ENCODE data around the gene SDK1. TPM values are rescaled to one million over a fixed set of nuclear protein-coding genes. Genes with fewer than 3 reads are reported as not detected.

The SDK1 gene
- total and polyA plus RNA-seq, 2 donors, result 3.2 to 7.8 TPM

DNA sequence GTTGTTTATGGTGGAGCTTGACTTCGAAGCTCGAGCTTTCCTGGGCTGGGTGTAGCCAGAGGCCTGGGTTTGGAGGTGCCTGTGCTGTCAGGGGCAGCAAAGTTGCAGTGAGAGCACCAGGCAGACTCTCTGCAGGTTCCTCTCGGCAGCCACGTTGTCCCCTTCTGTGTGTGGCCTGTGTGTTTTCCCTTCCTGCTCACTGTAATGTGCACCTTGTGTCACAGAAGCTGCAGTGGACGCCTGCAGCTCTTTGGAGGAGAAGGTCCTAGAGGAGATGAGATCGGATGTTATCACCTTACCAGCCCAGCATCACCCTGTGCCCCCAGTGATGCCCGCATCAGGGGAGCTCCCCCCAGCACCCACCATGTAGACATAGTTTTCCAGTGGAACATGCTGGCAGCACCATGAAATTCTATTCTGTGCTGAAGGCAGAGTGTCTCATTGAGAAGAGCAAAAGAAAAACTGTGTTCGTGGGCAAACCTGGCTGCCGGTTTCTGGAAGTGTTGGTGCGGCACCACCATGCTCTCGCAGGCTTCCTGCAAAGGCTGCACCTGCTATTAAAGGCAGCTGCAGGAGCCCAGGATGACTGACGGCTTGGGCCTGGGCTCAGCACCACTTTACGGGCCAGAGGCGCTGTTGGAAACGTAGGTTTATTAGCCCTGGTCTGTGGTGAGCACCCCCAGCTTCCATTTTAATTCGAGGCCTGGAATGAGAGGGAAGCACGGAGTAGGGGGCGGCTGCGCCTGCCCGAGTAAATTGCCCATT, 771.3 kb downstream of the SDK1 start:
- peaks cover 0 to 5% of the 10 kb centered on the region in 2 donors for H3K9me3 ChIP-seq (ENCODE audit: control insufficient read depth in 2 of 2, insufficient read depth in 1 of 2, low read length in 1 of 2)
- H3K27me3 ChIP-seq (ENCODE audit: control insufficient read depth in 2 of 2, insufficient read depth in 1 of 2, low read length in 1 of 2), result no peaks in the 10 kb centered on the region
- H3K27ac ChIP-seq (ENCODE audit: low read depth in 1 of 2, low read length in 1 of 2), result no peak overlapping the region
- DNase-seq (ENCODE audit: low read depth in 6 of 9, low spot score in 9 of 9), result no peak
- H3K4me3 ChIP-seq (ENCODE audit: low read length in 2 of 2), result no peak overlapping the region
- H3K36me3 ChIP-seq (ENCODE audit: control insufficient read depth in 2 of 2, insufficient read depth in 2 of 2, low read length in 1 of 2), result no peaks in the 10 kb centered on the region
- WGBS, result 81% methylated on average over 20 of the region's 20 CpGs
- H3K4me1 ChIP-seq (ENCODE audit: control insufficient read depth in 2 of 2, insufficient read depth in 2 of 2, low read length in 2 of 2), result no peaks in the 10 kb centered on the region

DNA sequence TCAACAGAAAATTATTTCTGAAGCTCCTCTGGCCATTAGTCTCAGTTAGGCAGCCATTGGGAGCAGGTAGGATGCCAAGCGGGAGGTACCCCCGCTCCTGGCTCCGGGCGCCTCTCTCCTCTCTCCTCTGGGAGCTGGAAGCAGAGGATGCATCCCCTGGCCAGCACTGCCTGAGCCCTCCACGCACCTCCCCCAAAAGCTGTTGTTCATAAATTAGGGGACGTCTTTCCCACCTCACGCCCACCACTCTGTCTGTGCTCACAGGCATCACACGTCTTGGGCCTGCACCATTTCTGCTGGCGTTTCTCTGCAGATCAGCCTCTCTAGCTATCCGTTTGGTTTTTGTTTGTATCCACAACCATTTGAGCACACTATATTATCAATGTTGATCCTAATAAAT, 772.0 kb downstream of the SDK1 start:
- Histone ChIP-seq H3K27me3 (ENCODE audit: control insufficient read depth in 2 of 2, insufficient read depth in 1 of 2, low read length in 1 of 2) (no peaks in the 10 kb centered on the region), H3K9me3 (ENCODE audit: control insufficient read depth in 2 of 2, insufficient read depth in 1 of 2, low read length in 1 of 2) (peaks cover 0 to 7% of the 10 kb centered on the region in 2 donors), H3K4me3 (ENCODE audit: low read length in 2 of 2) (no peak overlapping the region), H3K36me3 (ENCODE audit: control insufficient read depth in 2 of 2, insufficient read depth in 2 of 2, low read length in 1 of 2) (no peaks in the 10 kb centered on the region), H3K4me1 (ENCODE audit: control insufficient read depth in 2 of 2, insufficient read depth in 2 of 2, low read length in 2 of 2) (no peaks in the 10 kb centered on the region), H3K27ac (ENCODE audit: low read depth in 1 of 2, low read length in 1 of 2) (no peak overlapping the region)
- 92% methylated on average over 10 of the region's 10 CpGs for WGBS
- DNase-seq (ENCODE audit: low read depth in 6 of 9, low spot score in 9 of 9), result no peak

DNA sequence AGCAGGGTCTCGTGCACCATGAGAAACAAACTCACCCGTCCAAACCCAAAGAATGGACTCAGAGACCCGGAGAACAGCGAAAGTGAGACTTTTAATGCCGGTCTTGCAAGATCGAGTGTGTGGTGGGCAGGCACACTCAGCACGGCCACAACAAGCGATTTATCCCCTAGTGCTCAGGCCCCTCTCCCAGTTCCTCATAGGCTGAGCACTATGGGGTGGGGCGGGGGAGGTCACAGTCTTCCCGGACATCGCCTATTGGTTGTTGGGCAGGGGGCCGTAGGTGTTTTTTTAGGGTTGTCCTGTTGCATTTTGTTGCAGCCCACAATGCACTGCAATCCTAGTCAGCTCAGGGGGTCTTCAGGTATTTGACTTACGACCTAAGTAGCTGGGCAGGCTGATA, 772.7 kb downstream of the SDK1 start:
- Histone ChIP-seq H3K4me3 (ENCODE audit: low read length in 2 of 2) (no peak overlapping the region), H3K27ac (ENCODE audit: low read depth in 1 of 2, low read length in 1 of 2) (no peak overlapping the region), H3K4me1 (ENCODE audit: control insufficient read depth in 2 of 2, insufficient read depth in 2 of 2, low read length in 2 of 2) (no peaks in the 10 kb centered on the region), H3K36me3 (ENCODE audit: control insufficient read depth in 2 of 2, insufficient read depth in 2 of 2, low read length in 1 of 2) (no peaks in the 10 kb centered on the region), H3K9me3 (ENCODE audit: control insufficient read depth in 2 of 2, insufficient read depth in 1 of 2, low read length in 1 of 2) (peaks cover 0 to 8% of the 10 kb centered on the region in 2 donors), H3K27me3 (ENCODE audit: control insufficient read depth in 2 of 2, insufficient read depth in 1 of 2, low read length in 1 of 2) (no peaks in the 10 kb centered on the region)
- DNase-seq (ENCODE audit: low read depth in 6 of 9, low spot score in 9 of 9), result no peak
- 89% methylated on average over 13 of the region's 13 CpGs for WGBS

DNA sequence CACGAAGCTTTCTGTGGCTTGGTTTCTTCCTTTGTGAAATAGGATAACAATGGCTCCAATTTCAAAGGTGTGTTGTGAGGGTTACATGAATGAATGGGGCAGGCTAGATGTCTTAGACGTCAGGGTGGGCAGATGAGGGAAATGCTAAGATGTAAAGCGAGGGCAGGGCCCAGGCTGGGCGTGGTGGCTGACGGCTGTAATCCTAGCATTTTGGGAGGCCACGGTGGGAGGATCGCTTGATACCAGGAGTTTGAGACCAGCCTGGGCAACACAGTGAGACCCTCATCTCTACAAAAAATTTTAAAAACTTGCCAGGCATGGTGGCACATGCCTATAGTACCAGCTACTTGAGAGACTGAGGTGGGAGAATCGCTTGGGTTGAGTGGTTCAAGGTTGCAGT, 773.4 kb downstream of the SDK1 start:
- H3K27me3 ChIP-seq (ENCODE audit: control insufficient read depth in 2 of 2, insufficient read depth in 1 of 2, low read length in 1 of 2), result no peaks in the 10 kb centered on the region
- no peak overlapping the region for H3K4me3 ChIP-seq (ENCODE audit: low read length in 2 of 2)
- no peak overlapping the region for H3K27ac ChIP-seq (ENCODE audit: low read depth in 1 of 2, low read length in 1 of 2)
- H3K36me3 ChIP-seq (ENCODE audit: control insufficient read depth in 2 of 2, insufficient read depth in 2 of 2, low read length in 1 of 2), result no peaks in the 10 kb centered on the region
- no peak for DNase-seq (ENCODE audit: low read depth in 6 of 9, low spot score in 9 of 9)
- WGBS, result 88% methylated on average over 8 of the region's 8 CpGs
- peaks cover 0 to 8% of the 10 kb centered on the region in 2 donors for H3K9me3 ChIP-seq (ENCODE audit: control insufficient read depth in 2 of 2, insufficient read depth in 1 of 2, low read length in 1 of 2)
- no peaks in the 10 kb centered on the region for H3K4me1 ChIP-seq (ENCODE audit: control insufficient read depth in 2 of 2, insufficient read depth in 2 of 2, low read length in 2 of 2)

DNA sequence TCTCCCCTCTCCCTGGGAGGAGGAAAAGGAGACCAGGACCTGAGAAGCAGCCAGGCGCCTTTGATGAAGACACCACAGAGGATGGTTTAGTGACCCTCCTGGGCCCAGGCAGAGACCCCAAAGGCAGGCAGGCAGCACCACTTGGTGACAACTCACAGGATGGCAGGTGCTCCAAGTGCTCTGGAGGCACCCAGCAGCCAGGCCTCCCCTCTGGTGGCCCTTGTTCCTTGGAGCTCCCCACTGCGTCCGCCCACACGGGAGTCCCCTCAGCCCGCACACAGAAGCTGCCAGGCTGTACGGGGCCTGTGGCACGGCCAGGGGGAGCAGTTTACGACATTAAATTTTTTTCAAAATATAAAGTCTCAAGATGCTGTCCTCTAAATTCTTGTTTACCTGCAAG, 773.9 kb downstream of the SDK1 start:
- no peaks in the 10 kb centered on the region for H3K4me1 ChIP-seq (ENCODE audit: control insufficient read depth in 2 of 2, insufficient read depth in 2 of 2, low read length in 2 of 2)
- H3K4me3 ChIP-seq (ENCODE audit: low read length in 2 of 2), result no peak overlapping the region
- no peak overlapping the region for H3K27ac ChIP-seq (ENCODE audit: low read depth in 1 of 2, low read length in 1 of 2)
- no peaks in the 10 kb centered on the region for H3K27me3 ChIP-seq (ENCODE audit: control insufficient read depth in 2 of 2, insufficient read depth in 1 of 2, low read length in 1 of 2)
- H3K9me3 ChIP-seq (ENCODE audit: control insufficient read depth in 2 of 2, insufficient read depth in 1 of 2, low read length in 1 of 2), result peaks cover 0 to 8% of the 10 kb centered on the region in 2 donors
- DNase-seq (ENCODE audit: low read depth in 6 of 9, low spot score in 9 of 9), result no peak
- H3K36me3 ChIP-seq (ENCODE audit: control insufficient read depth in 2 of 2, insufficient read depth in 2 of 2, low read length in 1 of 2), result no peaks in the 10 kb centered on the region
- WGBS, result 98% methylated on average over 8 of the region's 8 CpGs

DNA sequence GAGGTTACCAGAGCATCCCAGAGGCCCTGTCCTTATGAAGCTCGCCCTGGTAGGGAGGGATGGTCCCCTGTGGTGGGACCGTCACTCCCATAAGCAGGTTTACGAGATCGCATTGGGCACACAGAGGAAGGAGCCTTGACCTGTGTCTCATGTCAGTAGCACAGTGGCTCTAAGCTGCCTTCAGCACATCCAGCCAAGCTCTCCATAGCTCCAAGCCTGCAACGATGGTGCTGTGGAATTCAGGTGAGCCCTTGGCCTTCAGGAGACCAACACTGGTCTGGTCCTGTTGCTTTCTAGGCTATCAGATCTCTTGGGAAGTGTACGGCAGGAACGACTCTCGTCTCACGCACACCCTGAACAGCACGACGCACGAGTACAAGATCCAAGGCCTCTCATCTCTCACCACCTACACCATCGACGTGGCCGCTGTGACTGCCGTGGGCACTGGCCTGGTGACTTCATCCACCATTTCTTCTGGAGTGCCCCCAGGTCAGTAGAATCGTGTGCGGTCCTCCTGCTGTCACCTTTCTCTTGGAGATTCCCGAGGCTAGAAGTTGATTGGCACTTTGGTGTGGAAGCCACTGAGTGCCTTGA, 775.7 kb downstream of the SDK1 start:
- 91% methylated on average over 19 of the region's 19 CpGs for WGBS
- peaks cover 0 to 8% of the 10 kb centered on the region in 2 donors for H3K9me3 ChIP-seq (ENCODE audit: control insufficient read depth in 2 of 2, insufficient read depth in 1 of 2, low read length in 1 of 2)
- no peak overlapping the region for H3K27ac ChIP-seq (ENCODE audit: low read depth in 1 of 2, low read length in 1 of 2)
- H3K36me3 ChIP-seq (ENCODE audit: control insufficient read depth in 2 of 2, insufficient read depth in 2 of 2, low read length in 1 of 2), result no peaks in the 10 kb centered on the region
- DNase-seq (ENCODE audit: low read depth in 6 of 9, low spot score in 9 of 9), result no peak
- H3K27me3 ChIP-seq (ENCODE audit: control insufficient read depth in 2 of 2, insufficient read depth in 1 of 2, low read length in 1 of 2), result no peaks in the 10 kb centered on the region
- no peak overlapping the region for H3K4me3 ChIP-seq (ENCODE audit: low read length in 2 of 2)
- H3K4me1 ChIP-seq (ENCODE audit: control insufficient read depth in 2 of 2, insufficient read depth in 2 of 2, low read length in 2 of 2), result no peaks in the 10 kb centered on the region

DNA sequence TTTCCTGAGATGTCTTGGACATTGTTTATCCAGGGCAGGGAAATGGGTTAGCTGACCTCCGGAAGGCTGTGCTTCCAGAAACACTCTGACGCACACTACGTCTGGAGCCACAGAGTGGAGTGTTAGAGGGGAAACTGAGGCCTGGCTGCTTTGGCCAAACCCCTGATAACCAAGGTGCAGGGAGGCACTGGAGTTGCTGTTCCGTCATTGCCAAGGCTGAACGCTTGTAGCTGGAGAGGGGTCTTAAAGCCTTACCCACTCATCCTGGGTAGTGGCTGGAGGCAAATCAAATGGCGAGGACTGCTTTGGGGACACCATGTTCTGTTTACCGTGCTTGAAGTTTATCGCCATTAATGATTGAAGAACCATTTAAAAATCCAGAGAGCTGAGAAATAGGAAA, 776.9 kb downstream of the SDK1 start:
- 97% methylated on average over 8 of the region's 8 CpGs for WGBS
- no peak for DNase-seq (ENCODE audit: low read depth in 6 of 9, low spot score in 9 of 9)

DNA sequence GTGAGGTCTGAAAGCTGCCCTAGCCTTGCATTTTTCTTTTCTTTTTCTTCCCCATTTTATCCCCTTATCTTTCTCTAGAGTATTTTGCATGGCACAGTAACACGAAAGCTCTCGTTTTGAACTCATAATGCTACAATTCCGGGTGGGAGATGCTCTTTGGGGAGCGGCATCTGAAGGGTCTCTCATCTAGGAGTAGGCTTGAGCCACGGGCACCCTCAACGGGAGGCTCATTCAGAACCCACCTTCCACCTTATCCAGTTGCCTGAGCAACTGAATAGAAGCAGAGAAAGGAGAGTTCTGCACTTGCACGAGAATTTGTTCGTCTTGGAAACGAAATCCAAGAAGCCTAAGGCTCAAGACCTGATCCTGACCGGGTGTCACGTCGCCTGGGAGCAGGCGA, 777.5 kb downstream of the SDK1 start:
- H3K9me3 ChIP-seq (ENCODE audit: control insufficient read depth in 2 of 2, insufficient read depth in 1 of 2, low read length in 1 of 2), result peaks cover 0 to 8% of the 10 kb centered on the region in 2 donors
- H3K4me3 ChIP-seq (ENCODE audit: low read length in 2 of 2), result no peak overlapping the region
- no peak for DNase-seq (ENCODE audit: low read depth in 6 of 9, low spot score in 9 of 9)
- no peaks in the 10 kb centered on the region for H3K4me1 ChIP-seq (ENCODE audit: control insufficient read depth in 2 of 2, insufficient read depth in 2 of 2, low read length in 2 of 2)
- H3K36me3 ChIP-seq (ENCODE audit: control insufficient read depth in 2 of 2, insufficient read depth in 2 of 2, low read length in 1 of 2), result no peaks in the 10 kb centered on the region
- no peak overlapping the region for H3K27ac ChIP-seq (ENCODE audit: low read depth in 1 of 2, low read length in 1 of 2)
- WGBS, result 82% methylated on average over 13 of the region's 13 CpGs
- H3K27me3 ChIP-seq (ENCODE audit: control insufficient read depth in 2 of 2, insufficient read depth in 1 of 2, low read length in 1 of 2), result no peaks in the 10 kb centered on the region

More for the DNA sequence above, 776.9 kb downstream of the SDK1 start:
- H3K4me1 ChIP-seq (ENCODE audit: control insufficient read depth in 2 of 2, insufficient read depth in 2 of 2, low read length in 2 of 2), result no peaks in the 10 kb centered on the region
- no peak overlapping the region for H3K27ac ChIP-seq (ENCODE audit: low read depth in 1 of 2, low read length in 1 of 2)
- H3K36me3 ChIP-seq (ENCODE audit: control insufficient read depth in 2 of 2, insufficient read depth in 2 of 2, low read length in 1 of 2), result no peaks in the 10 kb centered on the region
- no peaks in the 10 kb centered on the region for H3K27me3 ChIP-seq (ENCODE audit: control insufficient read depth in 2 of 2, insufficient read depth in 1 of 2, low read length in 1 of 2)
- peaks cover 0 to 8% of the 10 kb centered on the region in 2 donors for H3K9me3 ChIP-seq (ENCODE audit: control insufficient read depth in 2 of 2, insufficient read depth in 1 of 2, low read length in 1 of 2)
- no peak overlapping the region for H3K4me3 ChIP-seq (ENCODE audit: low read length in 2 of 2)

DNA sequence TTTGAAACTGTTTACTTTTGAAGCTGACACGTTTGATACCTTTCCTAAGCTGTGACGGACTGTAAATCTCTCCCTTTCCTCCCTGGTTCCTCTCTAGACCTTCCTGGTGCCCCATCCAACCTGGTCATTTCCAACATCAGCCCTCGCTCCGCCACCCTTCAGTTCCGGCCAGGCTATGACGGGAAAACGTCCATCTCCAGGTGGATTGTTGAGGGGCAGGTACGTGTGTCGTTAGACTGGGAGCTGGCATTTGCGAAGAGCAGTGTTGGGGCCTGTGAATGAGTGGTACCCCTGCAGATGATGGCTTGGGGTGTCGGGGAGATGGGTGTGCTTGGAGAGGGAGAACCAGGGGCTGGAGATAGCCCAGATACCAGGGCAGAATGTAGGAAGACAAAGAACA, 778.3 kb downstream of the SDK1 start:
- Histone ChIP-seq H3K36me3 (ENCODE audit: control insufficient read depth in 2 of 2, insufficient read depth in 2 of 2, low read length in 1 of 2) (no peaks in the 10 kb centered on the region), H3K9me3 (ENCODE audit: control insufficient read depth in 2 of 2, insufficient read depth in 1 of 2, low read length in 1 of 2) (peaks cover 0 to 8% of the 10 kb centered on the region in 2 donors), H3K27me3 (ENCODE audit: control insufficient read depth in 2 of 2, insufficient read depth in 1 of 2, low read length in 1 of 2) (no peaks in the 10 kb centered on the region), H3K4me1 (ENCODE audit: control insufficient read depth in 2 of 2, insufficient read depth in 2 of 2, low read length in 2 of 2) (no peaks in the 10 kb centered on the region), H3K4me3 (ENCODE audit: low read length in 2 of 2) (no peak overlapping the region), H3K27ac (ENCODE audit: low read depth in 1 of 2, low read length in 1 of 2) (no peak overlapping the region)
- DNase-seq (ENCODE audit: low read depth in 6 of 9, low spot score in 9 of 9), result no peak
- 95% methylated on average over 11 of the region's 11 CpGs for WGBS

Data from thymus (tissue), 11 donors.